ENCODE data around the gene PLCB2. TPM values are rescaled to one million over a fixed set of nuclear protein-coding genes. Genes with fewer than 3 reads are reported as not detected.
A peak's percentile ranks its signal among the peaks of the same experiment; 100 is the strongest.

Gene PLCB2
- total and polyA plus RNA-seq, 2 donors (not counting 1 experiment from before 2014, with no cell fraction given) = 166 to 312 TPM

DNA sequence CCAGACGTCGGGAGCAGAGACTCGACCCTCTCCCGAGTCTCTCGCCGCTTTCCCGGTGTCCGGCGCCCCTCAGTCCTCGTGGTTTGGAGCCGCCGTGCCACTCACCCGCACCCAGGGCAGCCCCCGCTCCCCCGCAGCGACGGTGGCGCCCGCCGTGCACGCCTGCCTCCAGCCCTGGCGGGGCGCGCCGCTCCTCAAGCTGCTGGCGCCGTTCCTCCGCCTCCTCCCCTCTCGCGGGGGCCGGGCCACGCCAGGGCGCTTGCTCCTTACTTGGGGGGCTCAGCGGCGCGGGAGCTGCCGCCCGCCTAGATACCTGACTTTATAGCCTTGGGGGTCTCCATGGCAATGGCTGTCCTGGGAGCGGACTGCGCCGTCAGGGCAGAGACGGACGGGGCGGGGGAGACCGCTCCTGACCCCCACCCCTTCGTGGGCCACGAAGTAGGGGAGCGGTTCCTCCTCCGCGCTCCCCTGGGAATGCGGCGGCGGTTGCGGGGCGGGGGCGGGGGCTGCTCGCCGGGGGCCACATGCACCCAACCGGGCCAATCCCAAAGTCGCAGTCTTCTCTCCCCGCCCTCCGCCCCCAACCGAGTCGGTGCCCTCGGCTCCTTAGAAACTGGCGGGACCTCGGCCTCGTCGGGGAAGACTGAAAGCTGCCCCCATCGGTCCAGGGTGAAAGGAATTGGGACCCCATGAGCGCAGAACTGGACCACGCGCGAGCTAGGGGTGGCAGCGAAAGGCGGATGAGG lies 24.7 kb downstream of the PLCB2 start, which contains the start of gene ANKRD63:
Gene ANKRD63 (minus strand): TSS at position 196 of the 746 bp plus-strand sequence. CDS start 478 bp downstream, outside the sequence.
- no peak for TF ChIP-seq EZH2 (IDR thresholded peaks at IDR 0.05; ENCODE audit: borderline replicate concordance, insufficient read depth, low read depth, low read length, poor library complexity, severe bottlenecking)
- TF ChIP-seq, protein P1, sequence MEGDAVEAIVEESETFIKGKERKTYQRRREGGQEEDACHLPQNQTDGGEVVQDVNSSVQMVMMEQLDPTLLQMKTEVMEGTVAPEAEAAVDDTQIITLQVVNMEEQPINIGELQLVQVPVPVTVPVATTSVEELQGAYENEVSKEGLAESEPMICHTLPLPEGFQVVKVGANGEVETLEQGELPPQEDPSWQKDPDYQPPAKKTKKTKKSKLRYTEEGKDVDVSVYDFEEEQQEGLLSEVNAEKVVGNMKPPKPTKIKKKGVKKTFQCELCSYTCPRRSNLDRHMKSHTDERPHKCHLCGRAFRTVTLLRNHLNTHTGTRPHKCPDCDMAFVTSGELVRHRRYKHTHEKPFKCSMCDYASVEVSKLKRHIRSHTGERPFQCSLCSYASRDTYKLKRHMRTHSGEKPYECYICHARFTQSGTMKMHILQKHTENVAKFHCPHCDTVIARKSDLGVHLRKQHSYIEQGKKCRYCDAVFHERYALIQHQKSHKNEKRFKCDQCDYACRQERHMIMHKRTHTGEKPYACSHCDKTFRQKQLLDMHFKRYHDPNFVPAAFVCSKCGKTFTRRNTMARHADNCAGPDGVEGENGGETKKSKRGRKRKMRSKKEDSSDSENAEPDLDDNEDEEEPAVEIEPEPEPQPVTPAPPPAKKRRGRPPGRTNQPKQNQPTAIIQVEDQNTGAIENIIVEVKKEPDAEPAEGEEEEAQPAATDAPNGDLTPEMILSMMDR (IDR thresholded peaks at IDR 0.05) = no peak
- Mint-ChIP-seq H3K27me3 (peaks cover 21% of the 10 kb centered on the region), H3K4me3 (peak within 1 kb of the TSS; percentile 79), H3K9me3 (ENCODE audit: insufficient read depth) (no peaks in the 10 kb centered on the region), H3K27ac (no peak within 1 kb of the TSS), H3K4me1 (peaks cover 15% of the 10 kb centered on the region)
- no peak within 1 kb of the TSS for H3K27ac ChIP-seq (ENCODE audit: low read length in 2 of 2)
- H3K4me1 ChIP-seq (ENCODE audit: control insufficient read depth in 2 of 2, insufficient read depth in 2 of 2, low read length in 2 of 2) = peaks cover 13 to 23% of the 10 kb centered on the region in 2 donors
- POLR2A ChIA-PET = interaction anchor here (0.5 to 1.5 kb wide), 3 partner anchors 26 to 388 kb away, joined by 5 to 6 read pairs (median 5); no protein-coding TSS in a partner anchor
- peak within 1 kb of the TSS; percentile 98 for H3K4me2 ChIP-seq (replicated peaks; ENCODE audit: low read depth, low read length, poor library complexity, severe bottlenecking)
- no peaks in the 10 kb centered on the region for H4K20me1 ChIP-seq (ENCODE audit: control insufficient read depth, insufficient read depth, low read length, poor library complexity, severe bottlenecking)
- peaks cover 0 to 40% (median 21%) of the 10 kb centered on the region in 4 experiments for H3K27me3 ChIP-seq (replicated peaks in 1 of 4; ENCODE audit: control extremely low read depth in 1 of 4, control insufficient read depth in 3 of 4, insufficient read depth in 4 of 4, low read length in 3 of 4)
- H3K79me2 ChIP-seq (ENCODE audit: control insufficient read depth, insufficient read depth, low read length) = no peaks in the 10 kb centered on the region
- H3K9me3 ChIP-seq (ENCODE audit: control extremely low read depth in 1 of 3, control insufficient read depth in 2 of 3, insufficient read depth in 1 of 3, low read length in 2 of 3) = peaks cover 0 to 5% (median 0%) of the 10 kb centered on the region in 3 donors
- ATAC-seq (ENCODE audit: low read depth) (peak; percentile 65), DNase-seq (peak; percentile 75)
- intact Hi-C loops (cut with micrococcal nuclease) = loop anchor here (5.0 kb wide), 2 partner anchors 39 to 351 kb away; partner anchors contain the start of genes EIF2AK4 and INAFM2
- WGBS (ENCODE audit: insufficient coverage) = 2% methylated on average over 75 of the region's 76 CpGs
- peak within 1 kb of the TSS; percentile 80 for H2AFZ ChIP-seq (ENCODE audit: insufficient read depth, low read depth, low read length, poor library complexity, severe bottlenecking)
- H3K9ac ChIP-seq (ENCODE audit: low read length) = peak within 1 kb of the TSS; percentile 71
- CTCF ChIA-PET = interaction anchor here (0.6 to 5.7 kb wide), 9 partner anchors 8 to 238 kb away, joined by 3 to 58 read pairs (median 3); partner anchors contain the start of gene PLCB2
- H3K36me3 ChIP-seq (replicated peaks in 1 of 2; ENCODE audit: control extremely low read depth in 1 of 2, control insufficient read depth in 1 of 2, extremely low read depth in 1 of 2, insufficient read depth in 2 of 2, low read length in 1 of 2) = peaks cover 0 to 4% of the 10 kb centered on the region in 2 experiments
- peak within 1 kb of the TSS; percentile 21 to 76 (median 56) for H3K4me3 ChIP-seq (ENCODE audit: control extremely low read depth in 1 of 5, extremely low read depth in 1 of 5, insufficient read depth in 1 of 5, low read depth in 2 of 5, low read length in 4 of 5)
